Measurements from ENCODE around the gene ARID1A. TPM values are rescaled to one million over a fixed set of nuclear protein-coding genes. Genes with fewer than 3 reads are reported as not detected.
A peak's percentile ranks its signal among the peaks of the same experiment; 100 is the strongest.

Gene ARID1A
- total and polyA plus RNA-seq, 9 of the 15 experiments (the other 6 are each of a cell fraction or from before 2014, with no cell fraction given): 8.3 to 88.3 (median 22.5) TPM

- TF ChIP-seq MGA (IDR thresholded peaks at IDR 0.05): no peak
- no peak for TF ChIP-seq NUFIP1 (IDR thresholded peaks at IDR 0.05; ENCODE audit: partially characterized antibody)
- TF ChIP-seq TFAM (CRISPR knock-in tag; conservative IDR thresholded peaks at IDR 0.05): no peak
- no peak for TF ChIP-seq CSDE1 (IDR thresholded peaks at IDR 0.05)
- no peak for TF ChIP-seq ZNF445 (CRISPR knock-in tag; IDR thresholded peaks at IDR 0.05; ENCODE audit: low read depth)
- TF ChIP-seq SLC30A9 (CRISPR knock-in tag; IDR thresholded peaks at IDR 0.05): no peak
- 0 out of 2 replicates have a peak, but pooled peaks have one; percentile 55 for TF ChIP-seq PHTF2 (CRISPR knock-in tag; IDR thresholded peaks at IDR 0.05)
- TF ChIP-seq RBM15 (IDR thresholded peaks at IDR 0.05; ENCODE audit: insufficient read depth, low read length): no peak
- no peak for TF ChIP-seq MED1 (CRISPR knock-in tag; IDR thresholded peaks at IDR 0.05; ENCODE audit: borderline replicate concordance)
- TF ChIP-seq U2AF2 (optimal IDR thresholded peaks at IDR 0.05; ENCODE audit: low read depth, low read length): no peak
Observed at GRCh38 chr1:26783646-26784022, 87.8 kb downstream of the ARID1A start (continued).

Measured in K562 (cell line).